NB4 (cell line): ENCODE measurements around the gene MSMO1.
"Not testable (repeated sequence)": the region's sequence is repeated elsewhere in the genome, so short reads cannot be mapped to it uniquely, and the experiment has no call there.

Source experiments
- DNase-seq: peaks from one replicate; pipeline ENCODE4 v3.0.0; 2010; ENCODE audit warnings: low read depth
- H3K4me3 ChIP-seq: one replicate; pipeline ENCODE4 v1.5.1; 2011; ENCODE audit warnings: mild to moderate bottlenecking, low read depth, low read length, moderate library complexity
- CTCF ChIP-seq: IDR thresholded peaks from one replicate; pipeline ENCODE4 v1.5.1; 2012; ENCODE audit warnings: low read depth, low read length
- MAX ChIP-seq: IDR thresholded peaks from 2 replicates; pipeline ENCODE4 v1.6.1; 2011; ENCODE audit warnings: low read depth, low read length
- MYC ChIP-seq: IDR thresholded peaks from 2 replicates; pipeline ENCODE4 v1.6.1; 2011; ENCODE audit warnings: low read depth, low read length
- POLR2A ChIP-seq: IDR thresholded peaks from 2 replicates; pipeline ENCODE4 v1.6.1; 2011; ENCODE audit warnings: mild to moderate bottlenecking; ENCODE audit not compliant: insufficient read length; ENCODE audit errors: extremely low read depth

MSMO1 gene

DNA sequence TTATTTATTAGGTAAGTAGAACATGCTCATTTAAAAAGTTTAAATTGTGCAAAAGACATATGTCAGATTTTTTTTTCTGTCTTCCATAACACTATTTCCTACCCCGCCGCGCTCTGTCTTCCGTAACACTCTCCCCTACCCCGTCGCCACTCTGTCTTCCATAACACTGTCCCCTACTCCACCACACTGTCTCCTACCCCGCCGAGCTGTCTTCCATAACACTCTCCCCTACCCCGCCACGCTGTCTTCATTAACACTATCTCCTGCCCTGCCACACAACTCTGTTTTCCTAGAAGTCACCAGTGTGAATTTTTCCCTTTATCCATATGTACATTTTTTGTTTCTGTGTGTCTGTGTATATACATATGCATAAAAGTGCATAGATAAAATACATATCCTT lies 4.4 kb downstream of the MSMO1 start:
- TF ChIP-seq POLR2A, result no peak
- TF ChIP-seq MAX, result no peak
- TF ChIP-seq CTCF, result no peak
- TF ChIP-seq MYC, result no peak
- no peak for DNase-seq
- H3K4me3 ChIP-seq, result peak overlapping the region; percentile 96

- H3K4me3 ChIP-seq, result peak overlapping the region; percentile 96
- TF ChIP-seq CTCF (no peak), MAX (no peak), POLR2A (no peak), MYC (no peak)
- DNase-seq, result no peak
These were observed 5.0 kb downstream of the MSMO1 start for GRCh38 chr4:165332502-165332901.

DNA sequence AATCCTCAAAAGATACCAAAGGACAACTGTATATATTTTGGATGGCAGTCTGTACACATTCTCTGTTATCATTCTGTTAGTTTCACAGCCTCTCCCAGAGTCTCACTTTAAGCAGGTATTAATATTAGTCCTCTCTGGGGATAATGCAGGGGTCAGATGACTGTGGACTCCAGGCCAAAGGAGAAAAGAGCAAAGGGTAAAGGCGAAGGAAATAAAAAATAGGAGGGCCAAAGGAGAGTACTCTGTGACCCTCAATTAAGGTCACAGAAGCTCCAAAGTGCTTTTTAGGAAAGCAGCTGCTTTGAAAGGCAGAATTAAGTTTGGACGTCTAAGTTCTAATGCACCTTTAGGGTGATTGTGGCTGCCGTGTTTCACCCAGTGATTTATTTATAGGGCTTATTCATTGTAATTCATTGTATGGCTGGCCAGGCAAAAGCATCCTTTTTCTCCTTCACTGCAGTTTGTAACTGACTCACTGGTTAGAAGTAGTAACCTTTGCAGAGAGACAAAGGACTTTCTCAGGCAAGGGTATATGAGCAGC lies 7.8 kb downstream of the MSMO1 start:
- no peak overlapping the region for H3K4me3 ChIP-seq
- no peak for TF ChIP-seq CTCF
- TF ChIP-seq POLR2A, result no peak
- no peak for TF ChIP-seq MYC
- TF ChIP-seq MAX, result no peak
- DNase-seq, result no peak

DNA sequence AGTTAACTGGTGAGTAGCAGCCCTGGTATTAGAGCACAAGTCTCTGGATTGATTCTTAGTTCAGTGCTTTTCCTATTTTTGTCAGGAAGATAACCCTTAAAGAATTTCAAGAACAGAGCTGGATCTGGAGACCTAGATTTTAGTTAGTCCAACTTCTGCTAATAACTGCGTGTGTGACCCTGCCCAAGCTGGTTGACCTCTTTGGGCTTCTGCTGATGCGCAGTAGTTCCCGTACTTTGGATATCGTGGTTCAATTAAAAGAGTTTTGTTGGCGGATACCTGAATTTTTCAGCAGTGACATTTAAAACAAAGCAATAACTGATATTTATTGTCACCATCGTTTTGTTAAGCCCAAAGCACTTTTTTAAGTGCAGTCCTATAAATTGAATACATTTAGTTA lies 9.3 kb downstream of the MSMO1 start:
- H3K4me3 ChIP-seq, result no peak overlapping the region
- TF ChIP-seq MYC (no peak), CTCF (no peak), MAX (no peak), POLR2A (no peak)
- DNase-seq, result no peak

DNA sequence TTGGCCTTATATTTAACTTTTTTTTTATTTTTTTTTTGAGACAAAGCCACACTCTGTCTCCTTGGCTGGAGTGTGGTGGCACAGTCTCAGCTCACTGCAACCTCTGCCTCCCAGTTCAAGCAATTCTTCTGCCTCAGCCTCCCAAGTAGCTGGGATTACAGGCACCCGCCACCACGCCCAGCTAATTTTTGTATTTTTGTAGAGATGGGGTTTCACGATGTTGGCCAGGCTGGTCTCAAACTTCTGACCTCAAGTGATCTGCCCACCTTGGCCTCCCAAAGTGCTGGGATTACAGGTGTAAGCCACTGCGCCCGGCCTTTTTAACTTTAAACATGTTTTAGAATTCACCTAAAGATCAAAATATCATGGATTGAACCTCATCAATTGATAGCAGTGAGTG lies 14.9 kb downstream of the MSMO1 start:
- not testable (repeated sequence) for H3K4me3 ChIP-seq

GRCh38 chr4:165343353-165344191 lies 16.1 kb downstream of the MSMO1 start:
- TF ChIP-seq CTCF, result peak; percentile 10
- no peak for TF ChIP-seq MAX
- TF ChIP-seq POLR2A, result no peak
- H3K4me3 ChIP-seq, result no peak overlapping the region
- DNase-seq, result peak; percentile 36

More for the DNA sequence above, 14.9 kb downstream of the MSMO1 start:
- DNase-seq, result not testable (repeated sequence)
